Liver (tissue), 9 donors: Measurements from ENCODE around the gene SLIT1. TPM values are rescaled to one million over a fixed set of nuclear protein-coding genes. Genes with fewer than 3 reads are reported as not detected.

Experiments
- DNase-seq: peaks from one replicate; pipeline ENCODE4 v3.0.0-alpha.2; 2017; ENCODE audit warnings: low spot score
- H3K27ac ChIP-seq, 2 donors: one replicate each; pipeline ENCODE4 v1.7.0; 2013; ENCODE audit warnings: inconsistent platforms in 2 of 2, low read length in 2 of 2, control low read depth in 1 of 2, low read depth in 1 of 2, mild to moderate bottlenecking in 1 of 2
- H3K27me3 ChIP-seq, 4 donors: one replicate each; pipeline versions ENCODE4 v1.6.1 to v1.7.0; 2013; ENCODE audit warnings: low read length in 3 of 4, inconsistent platforms in 1 of 4, mild to moderate bottlenecking in 1 of 4, moderate library complexity in 1 of 4; ENCODE audit not compliant: control insufficient read depth in 4 of 4, insufficient read depth in 4 of 4
- H3K36me3 ChIP-seq, 4 donors: one replicate each; pipeline versions ENCODE4 v1.6.1 to v1.7.0; 2013; ENCODE audit warnings: low read length in 3 of 4, mild to moderate bottlenecking in 3 of 4, low read depth in 1 of 4, moderate library complexity in 1 of 4; ENCODE audit not compliant: control insufficient read depth in 4 of 4, insufficient read depth in 3 of 4
- H3K4me1 ChIP-seq, 4 donors: one replicate each; pipeline versions ENCODE4 v1.6.1 to v1.7.0; 2013; ENCODE audit warnings: low read length in 3 of 4, mild to moderate bottlenecking in 3 of 4, moderate library complexity in 1 of 4; ENCODE audit not compliant: control insufficient read depth in 4 of 4, insufficient read depth in 4 of 4
- H3K4me3 ChIP-seq, 3 donors: one replicate each; pipeline versions ENCODE4 v1.6.1 to v1.7.0; 2013; ENCODE audit warnings: low read length in 3 of 3, control low read depth in 1 of 3, low read depth in 1 of 3, mild to moderate bottlenecking in 1 of 3
- H3K9ac ChIP-seq, 2 donors: one replicate each; pipeline ENCODE4 v1.7.0; 2013; ENCODE audit warnings: low read length in 2 of 2, mild to moderate bottlenecking in 2 of 2, moderate library complexity in 2 of 2, control low read depth in 1 of 2, low read depth in 1 of 2
- H3K9me3 ChIP-seq, 4 donors: one replicate each; pipeline versions ENCODE4 v1.6.1 to v1.7.0; 2013; ENCODE audit warnings: low read length in 3 of 4; ENCODE audit not compliant: control insufficient read depth in 4 of 4
- ATF3 ChIP-seq: IDR thresholded peaks from 2 replicates; pipeline ENCODE4 v1.6.1; 2016; ENCODE audit warnings: antibody characterized with exemption
- CTCF ChIP-seq: fragments of 150-350 bp; IDR thresholded peaks from 2 replicates; pipeline ENCODE4 v1.5.1; 2017; ENCODE audit warnings: improper control_type of control experiment, low read depth, low read length; ENCODE audit not compliant: missing input control
- FOXA1 ChIP-seq: IDR thresholded peaks from 2 replicates; pipeline ENCODE4 v1.6.1; 2016; ENCODE audit warnings: antibody characterized with exemption
- FOXA2 ChIP-seq: IDR thresholded peaks from 2 replicates; pipeline ENCODE4 v1.6.1; 2016; ENCODE audit warnings: antibody characterized with exemption
- GABPA ChIP-seq, 2 donors: IDR thresholded peaks in 1 of 2; conservative IDR thresholded peaks in 1 of 2; 2 replicates each; pipeline ENCODE4 v1.6.1; 2016; ENCODE audit warnings: antibody characterized with exemption in 2 of 2, mild to moderate bottlenecking in 1 of 2, moderate library complexity in 1 of 2
- HNF4A ChIP-seq, 2 donors: conservative IDR thresholded peaks; 2 replicates each; pipeline ENCODE4 v1.6.1; 2016; ENCODE audit warnings: antibody characterized with exemption in 2 of 2, mild to moderate bottlenecking in 2 of 2
- JUND ChIP-seq, 2 donors: IDR thresholded peaks; 2 replicates each; pipeline ENCODE4 v1.6.1; 2016; ENCODE audit warnings: antibody characterized with exemption in 2 of 2
- MAX ChIP-seq: IDR thresholded peaks from 2 replicates; pipeline ENCODE4 v1.6.1; 2016; ENCODE audit warnings: antibody characterized with exemption
- NR2F2 ChIP-seq: IDR thresholded peaks from 2 replicates; pipeline ENCODE4 v1.6.1; 2016; ENCODE audit warnings: antibody characterized with exemption
- RAD21 ChIP-seq, 2 donors: IDR thresholded peaks; 2 replicates each; pipeline ENCODE4 v1.6.1; 2016; ENCODE audit warnings: antibody characterized with exemption in 2 of 2, mild to moderate bottlenecking in 2 of 2
- REST ChIP-seq: IDR thresholded peaks from 2 replicates; pipeline ENCODE4 v1.6.1; 2016; ENCODE audit warnings: antibody characterized with exemption, mild to moderate bottlenecking
- RXRA ChIP-seq, 2 donors: IDR thresholded peaks; 2 replicates each; pipeline ENCODE4 v1.6.1; 2017 to 2018; ENCODE audit warnings: antibody characterized with exemption in 2 of 2, mild to moderate bottlenecking in 1 of 2
- SP1 ChIP-seq: IDR thresholded peaks from 2 replicates; pipeline ENCODE4 v1.6.1; 2018; ENCODE audit warnings: antibody characterized with exemption, mild to moderate bottlenecking
- TAF1 ChIP-seq: conservative IDR thresholded peaks from 2 replicates; pipeline ENCODE4 v1.6.1; 2016; ENCODE audit warnings: antibody characterized with exemption, mild to moderate bottlenecking
- ZBTB33 ChIP-seq: IDR thresholded peaks from 2 replicates; pipeline ENCODE4 v1.6.1; 2016; ENCODE audit warnings: antibody characterized with exemption
- WGBS: extraction: QIAGEN DNeasy Blood & Tissue Kit; methylation state at CpG from one replicate; pipeline ENCODE4 v1.1.7; 2013; 5-methylcytosine and 5-hydroxymethylcytosine counted together
- polyA plus RNA-seq, 2 donors: library from polyadenylated mRNA; stranded (reverse) in 1 of 2; unstranded in 1 of 2; fragments of 200-250 nt in 1 of 2; fragments of >200 nt in 1 of 2; fragmentation: Nextera tagmentation in 1 of 2; extraction: Ambion mirVana in 1 of 2; gene quantifications; one replicate each; pipeline versions ENCODE4 v1.2.1 to v1.2.3, GENCODE V29; 2013 to 2015
- total RNA-seq, 2 donors: library from RNA; depleted of rRNA; stranded (reverse); fragments of >200 nt; gene quantifications; one replicate each; pipeline ENCODE4 v1.2.3, GENCODE V29; 2014
- donor health status: healthy.
- donor health status: healthy.
- donor health status: healthy.
- donor health status: healthy.
- donor health status: healthy.

Gene SLIT1
- total and polyA plus RNA-seq, 4 donors = under 0.01 to 0.14 (median 0.06) TPM

GRCh38 chr10:96960872-96961271, 224.9 kb downstream of the SLIT1 start:
- no peak for DNase-seq
- Histone ChIP-seq H3K27ac (no peak overlapping the region), H3K9ac (no peak overlapping the region), H3K9me3 (no peaks in the 10 kb centered on the region), H3K4me1 (no peaks in the 10 kb centered on the region), H3K27me3 (no peaks in the 10 kb centered on the region), H3K36me3 (peaks cover 2 to 8% (median 5%) of the 10 kb centered on the region in 4 donors), H3K4me3 (no peak overlapping the region)
- TF ChIP-seq SP1 = no peak
- TF ChIP-seq HNF4A (conservative IDR thresholded peaks at IDR 0.05) = no peak
- no peak for TF ChIP-seq GABPA (IDR thresholded peaks at IDR 0.05 in 1 of 2, conservative IDR thresholded peaks at IDR 0.05 in 1 of 2)
- TF ChIP-seq RXRA (IDR thresholded peaks at IDR 0.05) = no peak
- no peak for TF ChIP-seq CTCF
- TF ChIP-seq TAF1 = no peak
- TF ChIP-seq ATF3 = no peak
- TF ChIP-seq RAD21 (IDR thresholded peaks at IDR 0.05) = no peak
- no peak for TF ChIP-seq MAX
- TF ChIP-seq JUND (IDR thresholded peaks at IDR 0.05) = no peak
- 93% methylated on average over 2 of the region's 2 CpGs for WGBS

GRCh38 chr10:96959733-96960132, 226.0 kb downstream of the SLIT1 start:
- no peaks in the 10 kb centered on the region for H3K27me3 ChIP-seq
- H3K9me3 ChIP-seq = no peaks in the 10 kb centered on the region
- H3K4me1 ChIP-seq = no peaks in the 10 kb centered on the region
- no peak overlapping the region for H3K9ac ChIP-seq
- DNase-seq = no peak
- TF ChIP-seq TAF1 (no peak), CTCF (no peak), REST (no peak), SP1 (no peak), FOXA2 (no peak), NR2F2 (no peak), ATF3 (no peak), RAD21 (IDR thresholded peaks at IDR 0.05) (no peak), JUND (IDR thresholded peaks at IDR 0.05) (no peak), FOXA1 (no peak), ZBTB33 (no peak), RXRA (IDR thresholded peaks at IDR 0.05) (no peak)
- H3K27ac ChIP-seq = no peak overlapping the region
- no peak overlapping the region for H3K4me3 ChIP-seq
- WGBS = 82% methylated on average over 1 of the region's 1 CpG
- H3K36me3 ChIP-seq = peaks cover 2 to 19% (median 13%) of the 10 kb centered on the region in 4 donors
